ENCODE measurements around the gene SYNDIG1.

- TF ChIP-seq FOXM1 (IDR thresholded peaks at IDR 0.05; ENCODE audit: borderline replicate concordance) = no peak
- TF ChIP-seq SUZ12 (IDR thresholded peaks at IDR 0.05) = no peak
- no peak for TF ChIP-seq NFRKB (IDR thresholded peaks at IDR 0.05)
- TF ChIP-seq BHLHE40 (IDR thresholded peaks at IDR 0.05; ENCODE audit: borderline replicate concordance) = no peak
- TF ChIP-seq CTBP1 (IDR thresholded peaks at IDR 0.05; ENCODE audit: borderline replicate concordance) = no peak
- TF ChIP-seq ELF4 (IDR thresholded peaks at IDR 0.05) = no peak
- no peak for TF ChIP-seq ARNT (IDR thresholded peaks at IDR 0.05)
- TF ChIP-seq FOXK2 (IDR thresholded peaks at IDR 0.05) = no peak
- no peak for TF ChIP-seq L3MBTL2 (conservative IDR thresholded peaks at IDR 0.05)
- no peak for TF ChIP-seq SP1 (IDR thresholded peaks at IDR 0.05)
- no peak for TF ChIP-seq PKNOX1 (IDR thresholded peaks at IDR 0.05)
- no peak for TF ChIP-seq HDGF (IDR thresholded peaks at IDR 0.05; ENCODE audit: borderline replicate concordance)
Observed at GRCh38 chr20:24479106-24479505, 9.7 kb downstream of the SYNDIG1 start.
